ENCODE measurements around the gene HPSE2.
"Not testable (repeated sequence)": the region's sequence is repeated elsewhere in the genome, so short reads cannot be mapped to it uniquely, and the experiment has no call there.

Gene HPSE2

DNA sequence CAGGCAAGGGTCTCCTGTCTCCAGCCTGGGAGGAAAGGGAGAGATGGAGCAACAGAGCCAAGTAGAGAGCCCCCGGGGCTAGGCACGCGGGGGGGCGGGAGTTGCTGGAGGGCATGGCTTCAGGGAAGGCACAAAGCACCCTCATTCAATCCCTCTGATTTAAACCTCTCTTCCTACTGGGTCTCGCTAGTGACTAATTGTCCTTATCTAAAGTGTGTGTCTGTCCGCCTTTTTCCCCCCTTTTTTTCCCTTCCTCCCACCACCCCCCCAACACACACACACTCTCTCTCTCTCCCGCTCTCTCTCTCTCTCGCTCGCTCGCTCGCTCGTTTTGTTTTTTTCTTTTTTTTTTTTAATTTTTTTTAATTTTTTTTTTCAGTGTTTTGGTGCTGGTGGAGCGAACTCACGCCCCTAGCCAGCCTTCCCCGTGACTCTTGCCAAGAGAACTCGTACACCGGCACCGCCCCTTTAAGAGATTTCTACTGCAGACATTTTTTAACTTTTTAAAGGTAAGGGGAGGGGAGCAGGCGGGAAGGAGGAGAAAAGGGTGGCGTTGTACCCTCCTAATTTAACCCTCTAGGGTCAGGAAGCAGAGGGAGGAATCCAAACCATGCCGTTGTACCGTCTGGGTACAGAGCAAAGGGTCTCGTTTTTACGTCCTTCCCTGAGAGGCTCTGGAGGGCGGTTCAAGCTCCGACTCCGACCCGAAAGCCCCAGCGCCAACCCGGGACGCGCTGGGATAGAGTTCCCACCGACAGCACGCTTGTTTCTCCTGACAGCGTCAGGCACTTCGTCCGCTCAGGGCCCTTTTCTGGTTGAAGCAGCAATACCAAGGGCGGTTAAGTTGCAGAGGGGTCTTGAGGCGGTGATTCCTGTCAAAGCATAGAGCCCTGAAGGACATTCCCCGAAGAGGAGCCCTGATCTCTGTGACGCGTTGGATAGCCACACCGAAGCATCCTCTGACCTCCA, at the start of gene HPSE2:
HPSE2 (minus strand) TSS at position 195 of the 969 bp plus-strand sequence.
- peak within 1 kb of the TSS; percentile 77 for H3K4me3 ChIP-seq (ENCODE audit: low read length)
- H3K4me1 ChIP-seq (ENCODE audit: control insufficient read depth, low read depth, low read length): peaks cover 29% of the 10 kb centered on the region
- H3K36me3 ChIP-seq (ENCODE audit: control insufficient read depth, low read depth, low read length): no peaks in the 10 kb centered on the region
- no peak within 1 kb of the TSS for H3K27ac ChIP-seq (ENCODE audit: low read length)
- no peaks in the 10 kb centered on the region for H3K9me3 ChIP-seq (ENCODE audit: control insufficient read depth, low read depth, low read length)
- peaks cover 80% of the 10 kb centered on the region for H3K27me3 ChIP-seq (ENCODE audit: control insufficient read depth, insufficient read depth, low read length)
- H3K9ac ChIP-seq (ENCODE audit: low read length): no peak within 1 kb of the TSS

- peaks cover 8% of the 10 kb centered on the region for H3K9me3 ChIP-seq (ENCODE audit: control insufficient read depth, low read depth, low read length)
Observed at GRCh38 chr10:99280472-99280871, 44.8 kb upstream of the HPSE2 start.

GRCh38 chr10:99279626-99280111, 44.0 kb upstream of the HPSE2 start:
- no peaks in the 10 kb centered on the region for H3K36me3 ChIP-seq (ENCODE audit: control insufficient read depth, low read depth, low read length)
- no peak overlapping the region for H3K4me3 ChIP-seq (ENCODE audit: low read length)
- no peaks in the 10 kb centered on the region for H3K27me3 ChIP-seq (ENCODE audit: control insufficient read depth, insufficient read depth, low read length)
- H3K9ac ChIP-seq (ENCODE audit: low read length): no peak overlapping the region
- no peaks in the 10 kb centered on the region for H3K4me1 ChIP-seq (ENCODE audit: control insufficient read depth, low read depth, low read length)
- H3K27ac ChIP-seq (ENCODE audit: low read length): no peak overlapping the region
- peaks cover 8% of the 10 kb centered on the region for H3K9me3 ChIP-seq (ENCODE audit: control insufficient read depth, low read depth, low read length)

More at GRCh38 chr10:99280472-99280871, 44.8 kb upstream of the HPSE2 start:
- H3K9ac ChIP-seq (ENCODE audit: low read length): no peak overlapping the region
- H3K36me3 ChIP-seq (ENCODE audit: control insufficient read depth, low read depth, low read length): no peaks in the 10 kb centered on the region
- H3K4me1 ChIP-seq (ENCODE audit: control insufficient read depth, low read depth, low read length): no peaks in the 10 kb centered on the region
- no peak overlapping the region for H3K27ac ChIP-seq (ENCODE audit: low read length)
- H3K27me3 ChIP-seq (ENCODE audit: control insufficient read depth, insufficient read depth, low read length): no peaks in the 10 kb centered on the region
- no peak overlapping the region for H3K4me3 ChIP-seq (ENCODE audit: low read length)

- H3K4me3 ChIP-seq (ENCODE audit: low read length): no peak overlapping the region
- H3K36me3 ChIP-seq (ENCODE audit: control insufficient read depth, low read depth, low read length): no peaks in the 10 kb centered on the region
- H3K27ac ChIP-seq (ENCODE audit: low read length): no peak overlapping the region
- H3K4me1 ChIP-seq (ENCODE audit: control insufficient read depth, low read depth, low read length): no peaks in the 10 kb centered on the region
- H3K27me3 ChIP-seq (ENCODE audit: control insufficient read depth, insufficient read depth, low read length): no peaks in the 10 kb centered on the region
- no peak overlapping the region for H3K9ac ChIP-seq (ENCODE audit: low read length)
- H3K9me3 ChIP-seq (ENCODE audit: control insufficient read depth, low read depth, low read length): no peaks in the 10 kb centered on the region
Observed at GRCh38 chr10:99276848-99277486, 41.3 kb upstream of the HPSE2 start.

GRCh38 chr10:99266383-99266782, 30.7 kb upstream of the HPSE2 start:
- Histone ChIP-seq H3K27me3 (ENCODE audit: control insufficient read depth, insufficient read depth, low read length) (no peaks in the 10 kb centered on the region), H3K9me3 (ENCODE audit: control insufficient read depth, low read depth, low read length) (no peaks in the 10 kb centered on the region), H3K4me1 (ENCODE audit: control insufficient read depth, low read depth, low read length) (peaks cover 4% of the 10 kb centered on the region), H3K27ac (ENCODE audit: low read length) (no peak overlapping the region), H3K4me3 (ENCODE audit: low read length) (no peak overlapping the region), H3K36me3 (ENCODE audit: control insufficient read depth, low read depth, low read length) (no peaks in the 10 kb centered on the region), H3K9ac (ENCODE audit: low read length) (no peak overlapping the region)

DNA sequence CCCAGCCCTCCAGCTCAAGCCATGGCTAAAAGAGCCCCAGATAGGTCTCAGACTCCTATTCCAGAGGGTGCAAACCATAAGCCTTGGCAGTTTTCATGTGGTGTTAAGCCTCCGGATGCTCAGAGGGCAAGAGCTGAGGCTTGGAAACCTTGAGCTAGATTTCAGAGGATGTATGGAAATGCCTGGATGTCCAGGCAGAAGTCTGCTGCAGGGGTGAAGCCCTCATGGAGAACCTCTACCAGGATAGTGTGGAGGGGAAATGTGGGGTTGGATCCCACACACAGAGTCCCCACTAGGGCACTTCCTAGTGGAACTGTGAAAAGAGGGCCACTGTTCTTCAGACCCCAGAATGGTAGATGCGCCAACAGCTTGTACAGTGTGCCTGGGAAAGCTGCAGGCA, 13.2 kb upstream of the HPSE2 start:
- H3K4me3 ChIP-seq (ENCODE audit: low read length): no peak overlapping the region
- H3K9ac ChIP-seq (ENCODE audit: low read length): no peak overlapping the region
- no peak overlapping the region for H3K27ac ChIP-seq (ENCODE audit: low read length)
- H3K36me3 ChIP-seq (ENCODE audit: control insufficient read depth, low read depth, low read length): no peaks in the 10 kb centered on the region
- H3K27me3 ChIP-seq (ENCODE audit: control insufficient read depth, insufficient read depth, low read length): no peaks in the 10 kb centered on the region
- no peaks in the 10 kb centered on the region for H3K4me1 ChIP-seq (ENCODE audit: control insufficient read depth, low read depth, low read length)
- peaks cover 17% of the 10 kb centered on the region for H3K9me3 ChIP-seq (ENCODE audit: control insufficient read depth, low read depth, low read length)

GRCh38 chr10:99247893-99248292, 12.2 kb upstream of the HPSE2 start:
- not testable (repeated sequence) for H3K27ac ChIP-seq (ENCODE audit: low read length); H3K4me3 ChIP-seq (ENCODE audit: low read length); H3K9ac ChIP-seq (ENCODE audit: low read length); H3K36me3 ChIP-seq (ENCODE audit: control insufficient read depth, low read depth, low read length); H3K4me1 ChIP-seq (ENCODE audit: control insufficient read depth, low read depth, low read length); H3K27me3 ChIP-seq (ENCODE audit: control insufficient read depth, insufficient read depth, low read length)
- H3K9me3 ChIP-seq (ENCODE audit: control insufficient read depth, low read depth, low read length): peaks cover 17% of the 10 kb centered on the region

GRCh38 chr10:99236627-99237309, 1.1 kb upstream of the HPSE2 start:
- no peak overlapping the region for H3K9ac ChIP-seq (ENCODE audit: low read length)
- H3K36me3 ChIP-seq (ENCODE audit: control insufficient read depth, low read depth, low read length): no peaks in the 10 kb centered on the region
- H3K9me3 ChIP-seq (ENCODE audit: control insufficient read depth, low read depth, low read length): no peaks in the 10 kb centered on the region
- H3K4me1 ChIP-seq (ENCODE audit: control insufficient read depth, low read depth, low read length): peaks cover 26% of the 10 kb centered on the region
- H3K27ac ChIP-seq (ENCODE audit: low read length): no peak overlapping the region
- peaks cover 71% of the 10 kb centered on the region for H3K27me3 ChIP-seq (ENCODE audit: control insufficient read depth, insufficient read depth, low read length)
- peak overlapping the region; percentile 77 for H3K4me3 ChIP-seq (ENCODE audit: low read length)

- Histone ChIP-seq H3K9ac (ENCODE audit: low read length) (peak overlapping the region; percentile 16), H3K27me3 (ENCODE audit: control insufficient read depth, insufficient read depth, low read length) (peaks cover 89% of the 10 kb centered on the region), H3K4me3 (ENCODE audit: low read length) (peak overlapping the region; percentile 77), H3K4me1 (ENCODE audit: control insufficient read depth, low read depth, low read length) (peaks cover 29% of the 10 kb centered on the region), H3K27ac (ENCODE audit: low read length) (no peak overlapping the region), H3K36me3 (ENCODE audit: control insufficient read depth, low read depth, low read length) (no peaks in the 10 kb centered on the region), H3K9me3 (ENCODE audit: control insufficient read depth, low read depth, low read length) (no peaks in the 10 kb centered on the region)
Observed at GRCh38 chr10:99234791-99235657, 628 bp downstream of the HPSE2 start.

- Histone ChIP-seq H3K4me1 (ENCODE audit: control insufficient read depth, low read depth, low read length) (peaks cover 29% of the 10 kb centered on the region), H3K4me3 (ENCODE audit: low read length) (peak overlapping the region; percentile 77), H3K9me3 (ENCODE audit: control insufficient read depth, low read depth, low read length) (no peaks in the 10 kb centered on the region), H3K27me3 (ENCODE audit: control insufficient read depth, insufficient read depth, low read length) (peaks cover 97% of the 10 kb centered on the region), H3K27ac (ENCODE audit: low read length) (no peak overlapping the region), H3K9ac (ENCODE audit: low read length) (peak overlapping the region; percentile 16), H3K36me3 (ENCODE audit: control insufficient read depth, low read depth, low read length) (no peaks in the 10 kb centered on the region)
Observed at GRCh38 chr10:99234041-99234790, 1.4 kb downstream of the HPSE2 start.

Measured in iPS-18a (cell line).